OCI-LY7 (cell line): ENCODE results near the gene ASB15.

Source experiments
- EZH2phosphoT487 ChIP-seq: fragments of 200-600 bp; sonication (generic); IDR thresholded peaks from 2 replicates; pipeline ENCODE4 v1.6.1; 2018; ENCODE audit warnings: low read depth, borderline replicate concordance, mild to moderate bottlenecking, mixed run types, antibody characterized with exemption, low read length, moderate library complexity, mixed read lengths
- TF ChIP-seq, protein P1 (sequence below): fragments of 200-600 bp; sonication (generic); conservative IDR thresholded peaks from 2 replicates; pipeline ENCODE4 v1.5.1; 2014; ENCODE audit warnings: mild to moderate bottlenecking, antibody characterized with exemption, low read length, moderate library complexity, mixed read lengths

GRCh38 chr7:123558289-123558874 lies 43.2 kb upstream of the ASB15 start:
- TF ChIP-seq, protein P1, sequence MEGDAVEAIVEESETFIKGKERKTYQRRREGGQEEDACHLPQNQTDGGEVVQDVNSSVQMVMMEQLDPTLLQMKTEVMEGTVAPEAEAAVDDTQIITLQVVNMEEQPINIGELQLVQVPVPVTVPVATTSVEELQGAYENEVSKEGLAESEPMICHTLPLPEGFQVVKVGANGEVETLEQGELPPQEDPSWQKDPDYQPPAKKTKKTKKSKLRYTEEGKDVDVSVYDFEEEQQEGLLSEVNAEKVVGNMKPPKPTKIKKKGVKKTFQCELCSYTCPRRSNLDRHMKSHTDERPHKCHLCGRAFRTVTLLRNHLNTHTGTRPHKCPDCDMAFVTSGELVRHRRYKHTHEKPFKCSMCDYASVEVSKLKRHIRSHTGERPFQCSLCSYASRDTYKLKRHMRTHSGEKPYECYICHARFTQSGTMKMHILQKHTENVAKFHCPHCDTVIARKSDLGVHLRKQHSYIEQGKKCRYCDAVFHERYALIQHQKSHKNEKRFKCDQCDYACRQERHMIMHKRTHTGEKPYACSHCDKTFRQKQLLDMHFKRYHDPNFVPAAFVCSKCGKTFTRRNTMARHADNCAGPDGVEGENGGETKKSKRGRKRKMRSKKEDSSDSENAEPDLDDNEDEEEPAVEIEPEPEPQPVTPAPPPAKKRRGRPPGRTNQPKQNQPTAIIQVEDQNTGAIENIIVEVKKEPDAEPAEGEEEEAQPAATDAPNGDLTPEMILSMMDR: no peak
- no peak for TF ChIP-seq EZH2phosphoT487
